ENCODE results near the gene KCNA4.
"Not testable (repeated sequence)": the region's sequence is repeated elsewhere in the genome, so short reads cannot be mapped to it uniquely, and the experiment has no call there.

The KCNA4 gene

GRCh38 chr11:30016588-30017363 lies at the start of gene KCNA4:
KCNA4 (minus strand) TSS chr11:30017030; CDS start chr11:30012678, 4,352 bp downstream.
- no peak for DNase-seq

GRCh38 chr11:30062103-30062502 lies 45.3 kb upstream of the KCNA4 start:
- no peak for DNase-seq

- no peak for DNase-seq
These were observed 42.5 kb upstream of the KCNA4 start for GRCh38 chr11:30059172-30059815.

GRCh38 chr11:30049214-30049613 lies 32.4 kb upstream of the KCNA4 start:
- DNase-seq: no peak

- no peak for DNase-seq
These were observed 29.7 kb upstream of the KCNA4 start for GRCh38 chr11:30046578-30046945.

- no peak for DNase-seq
These were observed 29.2 kb upstream of the KCNA4 start for GRCh38 chr11:30045921-30046577.

GRCh38 chr11:30045144-30045543 lies 28.3 kb upstream of the KCNA4 start:
- no peak for DNase-seq

GRCh38 chr11:30041171-30041570 lies 24.3 kb upstream of the KCNA4 start:
- DNase-seq: no peak

- not testable (repeated sequence) for DNase-seq
These were observed 17.9 kb upstream of the KCNA4 start for GRCh38 chr11:30034746-30035145.

GRCh38 chr11:30034166-30034565 lies 17.3 kb upstream of the KCNA4 start:
- DNase-seq: not testable (repeated sequence)

GRCh38 chr11:30025396-30026139 lies 8.7 kb upstream of the KCNA4 start:
- no peak for DNase-seq

- no peak for DNase-seq
These were observed 6.2 kb upstream of the KCNA4 start for GRCh38 chr11:30023074-30023473.

GRCh38 chr11:30019481-30019880 lies 2.7 kb upstream of the KCNA4 start:
- DNase-seq: no peak

- no peak for DNase-seq
These were observed 1.7 kb upstream of the KCNA4 start for GRCh38 chr11:30018495-30018894.

GRCh38 chr11:30017445-30017895 lies 640 bp upstream of the KCNA4 start:
- DNase-seq: no peak

GRCh38 chr11:30015725-30016412 lies 961 bp downstream of the KCNA4 start:
- no peak for DNase-seq

- DNase-seq: no peak
These were observed 4.5 kb downstream of the KCNA4 start for GRCh38 chr11:30012346-30012745.

GRCh38 chr11:30009060-30009459 lies 7.8 kb downstream of the KCNA4 start:
- no peak for DNase-seq

GRCh38 chr11:30006876-30007275 lies 10.0 kb downstream of the KCNA4 start:
- no peak for DNase-seq

- no peak for DNase-seq
These were observed 14.6 kb downstream of the KCNA4 start for GRCh38 chr11:30002157-30002785.

- DNase-seq: no peak
These were observed 15.7 kb downstream of the KCNA4 start for GRCh38 chr11:30000986-30001750.

Measured in stimulated activated CD4-positive, alpha-beta T cell treated with anti-CD3 and anti-CD28 coated beads, Interleukin-4, amount 100 ng/mL, for 4 hours (primary cell).